Nephron (organoid): ENCODE results near the gene CKB.

Experiments
- H3K27ac Mint-ChIP-seq, 3 experiments: 2 replicates each; pipeline ENCODE4 v1.8.0; 2020; ENCODE audit warnings: mixed read lengths in 3 of 3, mild to moderate bottlenecking in 2 of 3, moderate library complexity in 1 of 3
- H3K27me3 Mint-ChIP-seq: 2 replicates; pipeline ENCODE4 v1.8.0; 2021; ENCODE audit warnings: low read depth, mild to moderate bottlenecking, moderate library complexity, mixed read lengths
- H3K36me3 Mint-ChIP-seq: 2 replicates; pipeline ENCODE4 v1.8.0; 2020; ENCODE audit warnings: low read depth, mixed read lengths
- H3K4me1 Mint-ChIP-seq: 2 replicates; pipeline ENCODE4 v1.8.0; 2020; ENCODE audit warnings: mixed read lengths
- H3K4me3 Mint-ChIP-seq, 3 experiments: 2 replicates each; pipeline ENCODE4 v1.8.0; 2020; ENCODE audit warnings: mild to moderate bottlenecking in 3 of 3, mixed read lengths in 3 of 3, moderate library complexity in 2 of 3
- H3K9me3 Mint-ChIP-seq: 2 replicates; pipeline ENCODE4 v1.8.0; 2020; ENCODE audit warnings: mixed read lengths
- TF ChIP-seq, protein P1 (sequence below), 3 experiments: fragments of 200-600 bp; sonication (generic); IDR thresholded peaks; one replicate each; pipeline ENCODE4 v1.5.0; 2021; ENCODE audit warnings: antibody characterized with exemption in 3 of 3; ENCODE audit not compliant: unreplicated experiment in 3 of 3

The CKB gene

DNA sequence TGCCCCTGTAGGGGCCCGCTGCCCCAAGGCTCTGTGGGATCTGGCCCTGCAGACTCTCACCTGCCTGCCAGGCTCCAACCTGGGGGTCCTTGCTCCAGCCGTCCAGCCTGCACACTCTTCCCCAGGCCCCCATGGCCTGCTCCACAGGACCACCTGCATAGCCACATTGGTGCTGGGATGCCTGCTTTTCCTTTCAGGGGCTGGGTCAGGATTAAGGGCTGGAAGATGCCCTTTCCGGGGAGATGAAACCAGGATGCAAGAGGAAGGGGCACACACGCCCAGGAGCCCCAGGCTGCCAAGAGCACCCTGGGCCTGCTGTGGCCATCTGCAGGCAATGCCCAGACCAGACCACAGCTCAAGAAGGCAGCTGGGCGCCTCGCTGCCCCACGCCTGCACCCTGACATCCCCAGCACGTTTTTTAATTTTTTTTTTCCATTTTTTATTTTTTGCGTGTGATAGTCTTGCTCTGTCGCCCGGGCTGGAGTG is 24.9 kb upstream of the CKB start:
- Mint-ChIP-seq H3K36me3 (no peaks in the 10 kb centered on the region), H3K27me3 (no peaks in the 10 kb centered on the region), H3K27ac (no peak overlapping the region), H3K9me3 (no peaks in the 10 kb centered on the region), H3K4me1 (peaks cover 14% of the 10 kb centered on the region), H3K4me3 (no peak overlapping the region)
- TF ChIP-seq, protein P1, sequence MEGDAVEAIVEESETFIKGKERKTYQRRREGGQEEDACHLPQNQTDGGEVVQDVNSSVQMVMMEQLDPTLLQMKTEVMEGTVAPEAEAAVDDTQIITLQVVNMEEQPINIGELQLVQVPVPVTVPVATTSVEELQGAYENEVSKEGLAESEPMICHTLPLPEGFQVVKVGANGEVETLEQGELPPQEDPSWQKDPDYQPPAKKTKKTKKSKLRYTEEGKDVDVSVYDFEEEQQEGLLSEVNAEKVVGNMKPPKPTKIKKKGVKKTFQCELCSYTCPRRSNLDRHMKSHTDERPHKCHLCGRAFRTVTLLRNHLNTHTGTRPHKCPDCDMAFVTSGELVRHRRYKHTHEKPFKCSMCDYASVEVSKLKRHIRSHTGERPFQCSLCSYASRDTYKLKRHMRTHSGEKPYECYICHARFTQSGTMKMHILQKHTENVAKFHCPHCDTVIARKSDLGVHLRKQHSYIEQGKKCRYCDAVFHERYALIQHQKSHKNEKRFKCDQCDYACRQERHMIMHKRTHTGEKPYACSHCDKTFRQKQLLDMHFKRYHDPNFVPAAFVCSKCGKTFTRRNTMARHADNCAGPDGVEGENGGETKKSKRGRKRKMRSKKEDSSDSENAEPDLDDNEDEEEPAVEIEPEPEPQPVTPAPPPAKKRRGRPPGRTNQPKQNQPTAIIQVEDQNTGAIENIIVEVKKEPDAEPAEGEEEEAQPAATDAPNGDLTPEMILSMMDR (IDR thresholded peaks at IDR 0.05; ENCODE audit: unreplicated experiment in 3 of 3), result no peak

DNA sequence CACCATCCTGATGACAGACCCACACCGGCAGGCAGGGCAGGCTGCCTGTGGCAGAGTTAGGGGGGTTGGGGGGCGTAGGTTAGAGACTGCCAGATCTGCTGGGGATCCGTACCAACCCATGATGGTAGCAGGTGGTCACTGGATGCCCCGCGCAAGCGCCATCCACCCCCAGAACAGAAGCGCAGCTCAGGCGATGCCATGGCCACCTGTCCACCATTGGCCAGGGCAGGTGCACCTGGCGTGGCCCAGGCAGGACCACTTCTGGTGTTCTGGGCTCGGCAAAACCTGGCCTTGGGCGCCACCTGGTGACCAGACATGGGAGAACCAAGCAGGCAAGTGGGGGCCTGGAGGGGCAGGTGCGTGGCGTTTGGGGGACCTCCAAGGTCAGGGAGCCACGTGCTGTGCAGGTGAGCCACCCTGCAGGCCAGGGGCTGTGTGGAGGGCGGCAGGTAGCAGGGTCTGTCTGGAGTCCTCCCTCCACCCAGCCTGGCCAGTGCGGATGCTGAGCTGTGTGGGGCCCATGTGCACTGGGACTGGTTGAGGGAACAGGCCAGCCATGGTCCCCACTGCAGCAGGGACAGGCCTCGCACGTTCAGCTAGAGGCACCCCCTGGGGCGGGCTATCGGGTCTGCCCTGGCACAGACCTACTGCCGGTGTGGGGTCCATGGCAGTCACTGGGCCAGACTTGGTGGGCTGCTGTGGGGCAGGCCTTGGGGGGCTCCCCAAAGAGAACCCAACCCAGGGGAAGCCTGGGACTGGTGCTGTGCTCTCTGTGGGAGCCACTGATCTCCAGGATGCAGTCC is 24.2 kb upstream of the CKB start:
- no peaks in the 10 kb centered on the region for H3K36me3 Mint-ChIP-seq

DNA sequence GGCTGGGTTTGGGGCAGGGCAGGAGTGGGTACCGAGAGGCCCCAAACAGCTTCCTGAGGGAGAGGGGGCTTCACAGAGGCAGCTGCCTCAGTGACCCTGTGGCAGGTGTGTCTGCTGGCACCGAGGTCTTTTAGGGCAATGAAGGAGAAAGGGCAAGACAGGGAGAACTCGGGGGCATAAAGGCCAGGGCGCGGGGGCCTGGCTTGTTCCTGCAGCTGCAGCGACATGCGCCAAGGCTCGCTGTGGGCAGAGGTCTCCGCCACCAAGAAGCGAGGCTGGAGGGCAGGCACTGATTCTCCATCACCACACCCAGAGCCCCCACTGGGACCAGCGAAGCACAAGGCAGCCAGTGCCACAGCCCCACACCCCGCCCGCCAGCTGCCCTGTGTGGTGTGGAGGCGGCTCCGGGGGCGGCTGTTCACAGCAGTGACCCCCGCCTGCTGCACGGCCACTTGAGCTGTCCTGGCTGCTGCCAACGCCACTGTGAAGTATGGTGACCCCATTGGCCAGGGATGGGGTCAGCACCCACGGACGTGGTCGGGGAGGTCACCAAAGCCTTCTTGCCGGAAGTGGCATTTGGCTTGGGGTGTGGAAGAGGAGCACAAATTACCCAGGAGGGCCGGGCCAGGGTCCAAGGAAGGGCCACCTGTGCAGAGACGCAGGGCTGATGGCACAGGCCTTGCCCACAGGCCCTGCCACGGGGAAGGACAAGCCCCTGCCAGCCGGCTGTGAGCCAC is 23.5 kb upstream of the CKB start:
- TF ChIP-seq, protein P1 (IDR thresholded peaks at IDR 0.05; ENCODE audit: unreplicated experiment in 3 of 3), result no peak
- Mint-ChIP-seq H3K27me3 (no peaks in the 10 kb centered on the region), H3K9me3 (no peaks in the 10 kb centered on the region), H3K36me3 (no peaks in the 10 kb centered on the region), H3K27ac (no peak overlapping the region), H3K4me1 (peaks cover 5% of the 10 kb centered on the region), H3K4me3 (no peak overlapping the region)

More for the DNA sequence above, 24.2 kb upstream of the CKB start:
- H3K4me1 Mint-ChIP-seq, result peaks cover 10% of the 10 kb centered on the region
- TF ChIP-seq, protein P1 (IDR thresholded peaks at IDR 0.05; ENCODE audit: unreplicated experiment in 3 of 3), result peak; percentile 92 to 98 (median 97)
- no peaks in the 10 kb centered on the region for H3K9me3 Mint-ChIP-seq
- H3K27me3 Mint-ChIP-seq, result no peaks in the 10 kb centered on the region
- H3K27ac Mint-ChIP-seq, result no peak overlapping the region
- H3K4me3 Mint-ChIP-seq, result no peak overlapping the region

DNA sequence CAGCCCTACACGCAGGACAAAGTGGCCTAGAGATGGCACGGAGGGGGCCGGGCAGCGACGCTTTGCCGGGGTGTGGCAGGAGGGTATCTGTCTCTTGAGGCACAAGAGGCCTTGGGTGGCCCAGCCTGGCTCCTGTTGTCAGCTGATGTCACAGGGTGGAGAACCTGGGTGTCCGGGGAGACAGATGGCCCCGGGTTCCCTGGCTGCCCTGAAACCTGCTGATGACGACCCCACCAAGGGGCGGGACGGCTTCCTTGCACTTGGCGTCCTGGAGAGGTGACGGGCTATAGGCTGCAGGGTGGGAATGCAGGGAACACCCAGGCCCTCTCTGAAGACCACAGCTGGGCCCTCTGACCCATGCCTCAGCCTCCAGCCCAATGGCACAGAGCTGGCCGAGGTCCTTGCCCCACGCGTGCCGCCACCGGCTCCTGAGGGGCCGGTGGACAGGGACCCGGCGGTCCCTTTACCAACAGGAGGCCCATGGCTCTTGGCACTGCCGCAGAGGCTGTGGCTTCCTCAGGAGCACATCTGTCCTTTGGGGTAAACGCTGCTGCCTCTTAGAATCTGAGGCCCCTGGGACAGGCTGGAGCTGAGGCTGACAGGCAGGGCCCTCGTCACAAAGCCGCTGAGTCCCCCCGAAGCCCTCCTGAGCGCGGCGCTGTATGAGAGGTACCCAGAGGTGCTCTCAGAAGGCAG is 22.7 kb upstream of the CKB start:
- Mint-ChIP-seq H3K4me1 (peaks cover 10% of the 10 kb centered on the region), H3K4me3 (no peak overlapping the region), H3K9me3 (no peaks in the 10 kb centered on the region), H3K27me3 (no peaks in the 10 kb centered on the region), H3K27ac (no peak overlapping the region), H3K36me3 (no peaks in the 10 kb centered on the region)
- TF ChIP-seq, protein P1 (IDR thresholded peaks at IDR 0.05; ENCODE audit: unreplicated experiment in 3 of 3), result no peak

DNA sequence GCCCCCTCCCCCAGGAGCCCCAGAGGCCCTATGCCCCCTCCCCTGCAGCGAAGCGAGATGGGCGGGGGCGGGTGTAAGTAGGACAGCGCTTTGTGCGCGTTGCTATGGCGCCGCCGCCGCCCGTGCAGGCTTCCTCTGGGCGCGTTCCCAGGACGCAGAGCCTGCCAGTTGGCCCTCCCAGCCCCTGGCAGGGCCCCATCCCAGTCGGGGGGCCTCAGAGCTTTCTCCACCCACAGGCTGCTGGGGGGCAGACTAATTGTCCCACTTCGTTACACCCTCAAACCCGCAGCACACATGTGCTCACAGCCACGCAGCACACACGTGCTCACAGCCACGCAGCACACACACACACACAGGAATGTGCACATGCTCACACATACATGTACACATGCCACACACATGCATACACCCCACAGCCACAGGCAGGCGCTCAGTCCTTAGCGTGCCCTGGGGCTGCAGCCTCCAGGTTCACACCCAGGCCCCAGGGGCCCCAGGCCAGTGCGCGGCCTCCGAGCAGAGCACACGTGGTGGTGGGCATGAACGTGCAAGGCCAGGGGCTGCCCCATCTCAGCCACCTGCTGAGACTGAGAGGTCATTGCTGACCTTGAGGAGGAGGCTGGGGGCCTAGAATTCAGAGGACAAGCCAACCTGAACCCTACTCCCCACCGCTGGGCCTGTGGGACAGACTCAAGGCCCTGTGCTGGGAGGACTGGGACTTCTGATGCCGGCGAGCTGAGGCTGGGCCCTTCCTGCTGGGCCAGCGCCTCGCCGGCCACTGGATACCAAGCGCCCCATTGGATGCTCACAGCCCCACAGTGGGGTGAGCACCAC is 22.0 kb upstream of the CKB start:
- H3K4me1 Mint-ChIP-seq, result peaks cover 14% of the 10 kb centered on the region
- no peaks in the 10 kb centered on the region for H3K9me3 Mint-ChIP-seq
- H3K27ac Mint-ChIP-seq, result peak overlapping the region in 2 of 3 experiments; percentile 56 to 91
- H3K36me3 Mint-ChIP-seq, result no peaks in the 10 kb centered on the region
- no peaks in the 10 kb centered on the region for H3K27me3 Mint-ChIP-seq
- no peak overlapping the region for H3K4me3 Mint-ChIP-seq
- TF ChIP-seq, protein P1 (IDR thresholded peaks at IDR 0.05; ENCODE audit: unreplicated experiment in 3 of 3), result no peak
